PC-3 (cell line): ENCODE measurements around the gene PPP1R36.

Experiments used
- EZH2 ChIP-seq: fragments of 300-600 bp; sonication (generic); IDR thresholded peaks from one replicate; pipeline ENCODE4 v1.6.1; 2017; ENCODE audit warnings: antibody characterized with exemption, mild to moderate bottlenecking, low read length; ENCODE audit not compliant: unreplicated experiment
- TF ChIP-seq, protein P1 (sequence below): fragments of 300-600 bp; sonication (generic); conservative IDR thresholded peaks from 2 replicates; pipeline ENCODE4 v1.5.1; 2017; ENCODE audit warnings: antibody characterized with exemption, low read depth, mild to moderate bottlenecking, low read length

DNA sequence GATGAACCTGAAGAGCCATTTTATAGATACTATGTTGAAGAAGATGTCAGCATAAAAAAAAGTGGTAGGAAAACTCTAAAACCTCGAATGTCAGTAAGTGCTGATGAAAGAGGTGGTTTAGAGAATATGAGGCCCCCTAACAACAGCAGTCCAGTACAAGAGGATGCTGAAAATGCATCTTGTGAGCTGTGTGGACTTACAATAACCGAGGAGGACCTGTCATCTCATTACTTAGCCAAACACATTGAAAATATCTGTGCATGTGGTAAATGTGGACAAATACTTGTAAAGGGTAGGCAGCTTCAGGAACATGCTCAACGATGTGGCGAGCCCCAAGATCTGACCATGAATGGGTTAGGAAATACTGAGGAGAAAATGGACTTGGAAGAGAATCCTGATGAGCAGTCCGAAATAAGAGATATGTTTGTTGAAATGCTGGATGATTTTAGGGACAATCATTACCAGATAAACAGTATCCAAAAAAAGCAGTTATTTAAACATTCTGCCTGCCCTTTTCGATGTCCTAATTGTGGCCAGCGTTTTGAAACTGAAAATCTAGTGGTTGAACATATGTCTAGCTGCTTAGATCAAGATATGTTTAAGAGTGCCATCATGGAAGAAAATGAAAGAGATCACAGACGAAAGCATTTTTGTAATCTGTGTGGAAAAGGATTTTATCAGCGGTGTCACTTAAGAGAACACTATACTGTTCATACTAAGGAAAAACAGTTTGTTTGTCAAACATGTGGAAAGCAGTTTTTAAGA, 27.0 kb upstream of the PPP1R36 start:
- TF ChIP-seq, protein P1, sequence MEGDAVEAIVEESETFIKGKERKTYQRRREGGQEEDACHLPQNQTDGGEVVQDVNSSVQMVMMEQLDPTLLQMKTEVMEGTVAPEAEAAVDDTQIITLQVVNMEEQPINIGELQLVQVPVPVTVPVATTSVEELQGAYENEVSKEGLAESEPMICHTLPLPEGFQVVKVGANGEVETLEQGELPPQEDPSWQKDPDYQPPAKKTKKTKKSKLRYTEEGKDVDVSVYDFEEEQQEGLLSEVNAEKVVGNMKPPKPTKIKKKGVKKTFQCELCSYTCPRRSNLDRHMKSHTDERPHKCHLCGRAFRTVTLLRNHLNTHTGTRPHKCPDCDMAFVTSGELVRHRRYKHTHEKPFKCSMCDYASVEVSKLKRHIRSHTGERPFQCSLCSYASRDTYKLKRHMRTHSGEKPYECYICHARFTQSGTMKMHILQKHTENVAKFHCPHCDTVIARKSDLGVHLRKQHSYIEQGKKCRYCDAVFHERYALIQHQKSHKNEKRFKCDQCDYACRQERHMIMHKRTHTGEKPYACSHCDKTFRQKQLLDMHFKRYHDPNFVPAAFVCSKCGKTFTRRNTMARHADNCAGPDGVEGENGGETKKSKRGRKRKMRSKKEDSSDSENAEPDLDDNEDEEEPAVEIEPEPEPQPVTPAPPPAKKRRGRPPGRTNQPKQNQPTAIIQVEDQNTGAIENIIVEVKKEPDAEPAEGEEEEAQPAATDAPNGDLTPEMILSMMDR = no peak
- TF ChIP-seq EZH2 = no peak
